Body of pancreas (tissue), 4 donors: ENCODE results near the gene KIF25.

Experiments used
- CTCF ChIP-seq, 7 experiments: fragments of 450-650 bp in 4 of 7; fragments of 200-600 bp in 3 of 7; sonication (generic) in 3 of 7; IDR thresholded peaks; one replicate each; pipeline ENCODE4 v1.5.1; 2016 to 2019; ENCODE audit warnings: antibody characterized with exemption in 7 of 7
- POLR2A ChIP-seq, 3 donors: fragments of 450-650 bp; IDR thresholded peaks; one replicate each; pipeline ENCODE4 v1.6.1; 2016; ENCODE audit warnings: antibody characterized with exemption in 3 of 3, mild to moderate bottlenecking in 2 of 3

GRCh38 chr6:168012431-168013249, 15.2 kb downstream of the KIF25 start:
- TF ChIP-seq POLR2A (IDR thresholded peaks at IDR 0.05) (no peak), CTCF (IDR thresholded peaks at IDR 0.05) (no peak)
